ENCODE measurements around the gene NUP62CL. TPM values are rescaled to one million over a fixed set of nuclear protein-coding genes. Genes with fewer than 3 reads are reported as not detected.
A peak's percentile ranks its signal among the peaks of the same experiment; 100 is the strongest.
"Not testable (repeated sequence)": the region's sequence is repeated elsewhere in the genome, so short reads cannot be mapped to it uniquely, and the experiment has no call there.

The NUP62CL gene
- total RNA-seq, 5 donors from 2014 or later (not counting 1 experiment from before 2014, with no cell fraction given), result 0.26 to 4.0 (median 3.7) TPM

DNA sequence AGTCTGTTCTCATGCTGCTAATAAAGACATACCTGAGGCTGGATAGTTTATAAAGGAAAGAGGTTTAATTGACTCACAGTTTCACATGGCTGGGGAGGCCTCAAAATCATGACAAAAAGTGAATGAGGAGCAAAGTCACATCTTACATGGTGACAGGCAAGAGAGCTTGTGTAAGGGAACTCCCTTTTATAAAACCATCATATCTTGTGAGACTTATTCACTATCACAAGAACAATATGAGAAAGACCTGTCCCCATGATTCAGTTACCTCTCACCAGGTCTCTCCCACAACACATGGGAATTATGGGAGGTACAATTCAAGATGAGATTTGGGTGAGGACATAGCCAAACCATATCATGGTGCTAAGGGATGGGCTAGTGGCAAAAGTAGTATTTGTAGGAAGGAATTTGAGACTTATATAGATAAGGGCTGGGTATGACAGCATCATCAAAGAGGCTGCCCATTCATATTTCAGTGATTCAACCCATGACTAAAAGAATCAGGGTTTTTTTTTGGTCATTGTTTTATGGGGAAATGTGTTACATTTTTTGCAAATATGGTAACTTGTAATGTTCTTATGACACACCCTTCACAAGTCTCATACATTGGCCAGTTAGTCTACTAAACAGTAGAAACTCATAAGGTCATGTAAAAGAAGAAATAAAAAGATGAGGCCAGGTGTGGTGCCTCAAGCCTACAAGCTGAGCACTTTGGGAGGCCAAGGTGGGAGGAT, 34.7 kb downstream of the NUP62CL start:
- Histone ChIP-seq H3K27me3 (replicated peaks in 1 of 2; ENCODE audit: control insufficient read depth in 2 of 2, extremely low read depth in 1 of 2, insufficient read depth in 2 of 2, low read length in 1 of 2) (no peaks in the 10 kb centered on the region), H3K9me3 (no peaks in the 10 kb centered on the region), H3K27ac (ENCODE audit: low read length) (no peak overlapping the region), H3K36me3 (ENCODE audit: control insufficient read depth in 2 of 2, extremely low read depth in 1 of 2, insufficient read depth in 1 of 2, low read length in 1 of 2) (no peaks in the 10 kb centered on the region), H3K4me3 (ENCODE audit: control insufficient read depth in 1 of 2, extremely low read depth in 1 of 2, low read length in 1 of 2) (no peak overlapping the region), H3K4me1 (ENCODE audit: control insufficient read depth in 1 of 2, extremely low read depth in 1 of 2, insufficient read depth in 2 of 2, low read length in 2 of 2) (no peaks in the 10 kb centered on the region)
- Mint-ChIP-seq H3K27ac (no peak overlapping the region), H3K4me1 (no peaks in the 10 kb centered on the region), H3K36me3 (no peaks in the 10 kb centered on the region), H3K27me3 (peaks cover 0 to 34% of the 10 kb centered on the region in 2 donors), H3K9me3 (no peaks in the 10 kb centered on the region), H3K4me3 (no peak overlapping the region)
- CTCF ChIA-PET, result no interaction called here
- DNase-seq (no peak), ATAC-seq (replicated peaks in 1 of 4) (no peak)
- POLR2A ChIA-PET, result no interaction called here

DNA sequence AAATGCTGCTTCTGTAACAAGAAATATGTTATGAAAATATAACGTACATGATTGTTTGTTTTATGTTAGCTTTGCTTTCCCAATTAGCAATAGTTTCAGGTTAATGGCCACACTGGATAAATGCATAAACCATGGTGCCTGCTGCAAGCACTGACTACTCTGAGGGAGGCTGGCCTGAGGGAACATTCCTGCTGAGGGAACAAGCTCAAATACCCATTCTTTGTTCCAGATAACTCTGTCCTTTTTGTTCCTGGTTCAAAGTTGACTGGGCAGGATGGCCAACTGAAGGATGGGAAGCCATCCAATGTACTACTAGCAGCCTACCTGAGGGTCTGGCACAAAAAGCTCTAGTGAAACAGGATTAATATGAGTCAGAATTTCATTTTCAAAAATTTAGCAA, 37.5 kb downstream of the NUP62CL start:
- H3K36me3 ChIP-seq (ENCODE audit: control insufficient read depth in 2 of 2, extremely low read depth in 1 of 2, insufficient read depth in 1 of 2, low read length in 1 of 2), result no peaks in the 10 kb centered on the region
- no peak overlapping the region for H3K27ac ChIP-seq (ENCODE audit: low read length)
- ChIA-PET CTCF (no interaction called here), POLR2A (no interaction called here)
- Mint-ChIP-seq H3K4me1 (no peaks in the 10 kb centered on the region), H3K27ac (no peak overlapping the region), H3K9me3 (no peaks in the 10 kb centered on the region), H3K36me3 (no peaks in the 10 kb centered on the region), H3K27me3 (peaks cover 0 to 15% of the 10 kb centered on the region in 2 donors), H3K4me3 (no peak overlapping the region)
- no CpG with 5 or more reads among the region's 1 CpG for WGBS (ENCODE audit: insufficient coverage)
- no peak overlapping the region for H3K4me3 ChIP-seq (ENCODE audit: control insufficient read depth in 1 of 2, extremely low read depth in 1 of 2, low read length in 1 of 2)
- H3K4me1 ChIP-seq (ENCODE audit: control insufficient read depth in 1 of 2, extremely low read depth in 1 of 2, insufficient read depth in 2 of 2, low read length in 2 of 2), result no peaks in the 10 kb centered on the region
- DNase-seq (no peak), ATAC-seq (replicated peaks in 1 of 4) (no peak)
- no peaks in the 10 kb centered on the region for H3K27me3 ChIP-seq (replicated peaks in 1 of 2; ENCODE audit: control insufficient read depth in 2 of 2, extremely low read depth in 1 of 2, insufficient read depth in 2 of 2, low read length in 1 of 2)
- no peaks in the 10 kb centered on the region for H3K9me3 ChIP-seq

DNA sequence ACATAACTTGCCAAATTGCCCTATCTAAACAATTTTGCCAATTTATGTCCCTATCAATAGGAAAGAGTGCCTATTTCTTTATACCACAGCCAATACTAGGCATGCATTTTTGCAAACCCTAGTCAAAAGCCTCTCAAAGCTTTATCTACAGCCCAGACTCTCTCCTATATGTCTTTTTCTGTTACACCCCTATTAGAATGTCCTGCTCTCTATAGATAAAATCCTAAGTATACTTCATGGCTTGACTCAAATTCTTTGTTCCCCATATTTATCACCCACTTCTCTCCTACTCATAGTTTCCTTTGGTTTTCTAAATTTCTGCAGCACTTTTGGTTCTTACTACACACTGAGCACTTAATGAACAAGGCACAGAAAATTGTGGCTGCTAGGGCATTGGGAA, 38.0 kb downstream of the NUP62CL start:
- POLR2A ChIA-PET, result no interaction called here
- ATAC-seq (replicated peaks in 1 of 4), result no peak

DNA sequence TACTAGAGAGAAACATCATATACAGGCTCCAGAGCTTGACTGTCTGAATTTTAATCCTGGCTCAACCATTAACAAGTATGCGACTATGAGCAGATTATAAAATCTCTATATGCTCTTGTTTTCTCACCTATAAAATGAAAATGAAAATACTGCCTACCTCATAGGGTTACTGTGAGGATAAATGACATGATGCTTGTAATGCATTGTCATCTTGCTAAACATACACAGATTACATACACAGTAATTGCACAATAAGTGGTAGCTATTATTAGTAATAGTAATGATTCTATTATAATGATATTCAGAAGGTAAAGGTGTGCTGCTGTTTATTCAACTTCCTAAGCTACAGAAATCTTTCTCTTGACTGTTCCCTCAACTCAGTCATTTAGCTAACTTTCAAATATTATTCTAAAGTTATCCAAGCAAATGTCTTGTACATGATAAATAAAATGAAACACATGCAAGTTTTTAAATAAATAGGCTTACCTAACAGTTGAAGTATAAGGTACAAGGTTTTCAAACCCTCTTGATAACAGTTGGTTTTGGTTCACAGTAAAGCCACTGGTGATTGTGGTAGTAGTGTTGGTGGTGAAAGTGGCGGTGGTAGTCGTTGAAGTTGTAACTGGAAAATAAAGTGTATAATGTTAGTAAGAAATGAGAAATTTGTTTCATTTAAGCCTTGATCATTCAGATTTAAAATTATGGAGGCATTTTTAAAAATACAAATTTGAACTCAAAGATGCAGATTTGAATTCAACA, 38.9 kb downstream of the NUP62CL start:
- WGBS (ENCODE audit: insufficient coverage), result no CpG with 5 or more reads among the region's 3 CpGs
- H3K36me3 ChIP-seq (ENCODE audit: control insufficient read depth in 2 of 2, extremely low read depth in 1 of 2, insufficient read depth in 1 of 2, low read length in 1 of 2), result no peaks in the 10 kb centered on the region
- DNase-seq, result peak in 2 of 35 experiments; percentile 0 to 3
- CTCF ChIA-PET, result no interaction called here
- no peaks in the 10 kb centered on the region for H3K9me3 ChIP-seq
- no peaks in the 10 kb centered on the region for H3K4me1 ChIP-seq (ENCODE audit: control insufficient read depth in 1 of 2, extremely low read depth in 1 of 2, insufficient read depth in 2 of 2, low read length in 2 of 2)
- Mint-ChIP-seq H3K27ac (no peak overlapping the region), H3K4me1 (no peaks in the 10 kb centered on the region), H3K27me3 (peaks cover 0 to 15% of the 10 kb centered on the region in 2 donors), H3K9me3 (no peaks in the 10 kb centered on the region), H3K4me3 (no peak overlapping the region), H3K36me3 (no peaks in the 10 kb centered on the region)
- H3K27me3 ChIP-seq (replicated peaks in 1 of 2; ENCODE audit: control insufficient read depth in 2 of 2, extremely low read depth in 1 of 2, insufficient read depth in 2 of 2, low read length in 1 of 2), result no peaks in the 10 kb centered on the region
- ATAC-seq (replicated peaks in 1 of 4), result no peak
- no peak overlapping the region for H3K27ac ChIP-seq (ENCODE audit: low read length)
- H3K4me3 ChIP-seq (ENCODE audit: control insufficient read depth in 1 of 2, extremely low read depth in 1 of 2, low read length in 1 of 2), result no peak overlapping the region
- POLR2A ChIA-PET, result interaction anchor here in 1 of 2 donors (0.7 kb wide), 1 partner anchor 299 kb away, joined by 3 read pairs; no protein-coding TSS in a partner anchor

More for the DNA sequence above, 38.0 kb downstream of the NUP62CL start:
- Mint-ChIP-seq H3K36me3 (no peaks in the 10 kb centered on the region), H3K27ac (no peak overlapping the region), H3K4me1 (no peaks in the 10 kb centered on the region), H3K9me3 (no peaks in the 10 kb centered on the region), H3K4me3 (no peak overlapping the region), H3K27me3 (peaks cover 0 to 15% of the 10 kb centered on the region in 2 donors)
- no peak for DNase-seq
- Histone ChIP-seq H3K27ac (ENCODE audit: low read length) (no peak overlapping the region), H3K36me3 (ENCODE audit: control insufficient read depth in 2 of 2, extremely low read depth in 1 of 2, insufficient read depth in 1 of 2, low read length in 1 of 2) (no peaks in the 10 kb centered on the region), H3K4me3 (ENCODE audit: control insufficient read depth in 1 of 2, extremely low read depth in 1 of 2, low read length in 1 of 2) (no peak overlapping the region), H3K27me3 (replicated peaks in 1 of 2; ENCODE audit: control insufficient read depth in 2 of 2, extremely low read depth in 1 of 2, insufficient read depth in 2 of 2, low read length in 1 of 2) (no peaks in the 10 kb centered on the region), H3K4me1 (ENCODE audit: control insufficient read depth in 1 of 2, extremely low read depth in 1 of 2, insufficient read depth in 2 of 2, low read length in 2 of 2) (no peaks in the 10 kb centered on the region), H3K9me3 (no peaks in the 10 kb centered on the region)
- CTCF ChIA-PET, result no interaction called here

DNA sequence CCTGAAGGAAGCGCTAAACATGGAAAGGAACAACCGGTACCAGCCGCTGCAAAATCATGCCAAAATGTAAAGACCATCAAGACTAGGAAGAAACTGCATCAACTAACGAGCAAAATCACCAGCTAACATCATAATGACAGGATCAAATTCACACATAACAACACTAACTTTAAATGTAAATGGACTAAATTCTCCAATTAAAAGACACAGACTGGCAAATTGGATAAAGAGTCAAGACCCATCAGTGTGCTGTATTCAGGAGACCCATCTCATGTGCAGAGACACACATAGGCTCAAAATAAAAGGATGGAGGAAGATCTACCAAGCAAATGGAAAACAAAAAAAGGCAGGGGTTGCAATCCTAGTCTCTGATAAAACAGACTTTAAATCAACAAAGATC, 48.6 kb downstream of the NUP62CL start:
- H3K4me1 ChIP-seq (ENCODE audit: control insufficient read depth in 1 of 2, extremely low read depth in 1 of 2, insufficient read depth in 2 of 2, low read length in 2 of 2); H3K4me3 ChIP-seq (ENCODE audit: control insufficient read depth in 1 of 2, extremely low read depth in 1 of 2, low read length in 1 of 2); H3K27ac ChIP-seq (ENCODE audit: low read length); H3K4me3 Mint-ChIP-seq; DNase-seq; CTCF ChIA-PET; H3K9me3 Mint-ChIP-seq; POLR2A ChIA-PET; H3K4me1 Mint-ChIP-seq; H3K36me3 Mint-ChIP-seq; H3K9me3 ChIP-seq; ATAC-seq (replicated peaks in 1 of 4); H3K36me3 ChIP-seq (ENCODE audit: control insufficient read depth in 2 of 2, extremely low read depth in 1 of 2, insufficient read depth in 1 of 2, low read length in 1 of 2); H3K27me3 ChIP-seq (replicated peaks in 1 of 2; ENCODE audit: control insufficient read depth in 2 of 2, extremely low read depth in 1 of 2, insufficient read depth in 2 of 2, low read length in 1 of 2); H3K27ac Mint-ChIP-seq; H3K27me3 Mint-ChIP-seq: not testable (repeated sequence)
- no CpG with 5 or more reads among the region's 4 CpGs for WGBS (ENCODE audit: insufficient coverage)

DNA sequence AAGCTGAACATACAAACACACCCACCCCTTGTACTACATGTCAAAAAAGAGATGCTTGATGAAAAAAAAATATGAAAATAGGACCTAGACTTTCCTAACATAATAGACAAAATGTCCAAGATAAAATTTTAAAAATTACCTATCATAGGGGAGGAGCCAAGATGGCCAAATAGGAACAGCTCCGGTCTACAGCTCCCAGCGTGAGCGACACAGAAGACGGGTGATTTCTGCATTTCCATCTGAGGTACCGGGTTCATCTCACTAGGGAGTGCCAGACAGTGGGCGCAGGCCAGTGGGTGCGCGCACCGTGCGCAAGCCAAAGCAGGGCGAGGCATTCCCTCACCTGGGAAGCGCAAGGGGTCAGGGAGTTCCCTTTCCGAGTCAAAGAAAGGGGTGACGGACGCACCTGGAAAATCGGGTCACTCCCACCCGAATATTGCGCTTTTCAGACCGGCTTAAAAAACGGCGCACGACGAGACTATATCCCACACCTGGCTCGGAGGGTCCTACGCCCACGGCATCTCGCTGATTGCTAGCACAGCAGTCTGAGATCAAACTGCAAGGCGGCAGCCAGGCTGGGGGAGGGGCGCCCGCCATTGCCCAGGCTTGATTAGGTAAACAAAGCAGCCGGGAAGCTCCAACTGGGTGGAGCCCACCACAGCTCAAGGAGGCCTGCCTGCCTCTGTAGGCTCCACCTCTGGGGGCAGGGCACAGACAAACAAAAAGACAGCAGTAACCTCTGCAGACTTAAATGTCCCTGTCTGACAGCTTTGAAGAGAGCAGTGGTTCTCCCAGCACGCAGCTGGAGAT, 50.4 kb downstream of the NUP62CL start:
- H3K9me3 ChIP-seq; H3K27me3 Mint-ChIP-seq; H3K36me3 ChIP-seq (ENCODE audit: control insufficient read depth in 2 of 2, extremely low read depth in 1 of 2, insufficient read depth in 1 of 2, low read length in 1 of 2); H3K9me3 Mint-ChIP-seq; CTCF ChIA-PET; POLR2A ChIA-PET; H3K4me1 Mint-ChIP-seq; H3K27me3 ChIP-seq (replicated peaks in 1 of 2; ENCODE audit: control insufficient read depth in 2 of 2, extremely low read depth in 1 of 2, insufficient read depth in 2 of 2, low read length in 1 of 2); DNase-seq; H3K27ac ChIP-seq (ENCODE audit: low read length); H3K36me3 Mint-ChIP-seq; H3K4me3 ChIP-seq (ENCODE audit: control insufficient read depth in 1 of 2, extremely low read depth in 1 of 2, low read length in 1 of 2); H3K4me1 ChIP-seq (ENCODE audit: control insufficient read depth in 1 of 2, extremely low read depth in 1 of 2, insufficient read depth in 2 of 2, low read length in 2 of 2): not testable (repeated sequence)
- Mint-ChIP-seq H3K4me3 (peak overlapping the region; percentile 64 to 75 (median 72)), H3K27ac (peak overlapping the region; percentile 2 to 67)
- peak in 2 of 4 experiments; percentile 19 to 27 for ATAC-seq (replicated peaks in 1 of 4)
- WGBS (ENCODE audit: insufficient coverage), result no CpG with 5 or more reads among the region's 32 CpGs

All from T-cell (primary cell).